ENCODE results near the gene JUP. TPM values are rescaled to one million over a fixed set of nuclear protein-coding genes. Genes with fewer than 3 reads are reported as not detected.

Gene JUP
- total and polyA plus RNA-seq, 2 of the 13 experiments (the other 11 are each of a cell fraction or from before 2014, with no cell fraction given): 12.1 to 20.6 TPM

DNA sequence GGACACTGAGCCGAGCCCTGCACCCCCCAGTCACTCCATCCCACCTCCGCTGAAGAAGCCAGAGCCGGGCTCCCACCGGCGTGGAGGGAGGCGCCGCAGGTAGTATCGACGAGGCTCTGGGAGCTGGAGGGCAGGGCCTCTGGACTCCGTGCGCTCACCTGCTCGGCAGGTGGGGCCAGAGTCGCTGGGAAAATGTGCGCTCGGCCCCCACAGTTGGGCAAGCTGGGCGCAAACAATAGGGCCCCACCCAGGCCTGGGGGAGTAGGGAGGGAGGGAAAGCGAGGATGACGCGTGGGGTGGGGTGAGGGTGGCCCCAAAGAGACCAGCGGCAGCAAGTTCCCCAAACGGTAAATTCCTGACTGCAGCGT is 668 bp downstream of the JUP start (continued):
- TF ChIP-seq, protein P1, sequence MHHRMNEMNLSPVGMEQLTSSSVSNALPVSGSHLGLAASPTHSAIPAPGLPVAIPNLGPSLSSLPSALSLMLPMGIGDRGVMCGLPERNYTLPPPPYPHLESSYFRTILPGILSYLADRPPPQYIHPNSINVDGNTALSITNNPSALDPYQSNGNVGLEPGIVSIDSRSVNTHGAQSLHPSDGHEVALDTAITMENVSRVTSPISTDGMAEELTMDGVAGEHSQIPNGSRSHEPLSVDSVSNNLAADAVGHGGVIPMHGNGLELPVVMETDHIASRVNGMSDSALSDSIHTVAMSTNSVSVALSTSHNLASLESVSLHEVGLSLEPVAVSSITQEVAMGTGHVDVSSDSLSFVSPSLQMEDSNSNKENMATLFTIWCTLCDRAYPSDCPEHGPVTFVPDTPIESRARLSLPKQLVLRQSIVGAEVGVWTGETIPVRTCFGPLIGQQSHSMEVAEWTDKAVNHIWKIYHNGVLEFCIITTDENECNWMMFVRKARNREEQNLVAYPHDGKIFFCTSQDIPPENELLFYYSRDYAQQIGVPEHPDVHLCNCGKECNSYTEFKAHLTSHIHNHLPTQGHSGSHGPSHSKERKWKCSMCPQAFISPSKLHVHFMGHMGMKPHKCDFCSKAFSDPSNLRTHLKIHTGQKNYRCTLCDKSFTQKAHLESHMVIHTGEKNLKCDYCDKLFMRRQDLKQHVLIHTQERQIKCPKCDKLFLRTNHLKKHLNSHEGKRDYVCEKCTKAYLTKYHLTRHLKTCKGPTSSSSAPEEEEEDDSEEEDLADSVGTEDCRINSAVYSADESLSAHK (CRISPR knock-in tag; IDR thresholded peaks at IDR 0.05; ENCODE audit: borderline replicate concordance): no peak
- TF ChIP-seq, protein P2, sequence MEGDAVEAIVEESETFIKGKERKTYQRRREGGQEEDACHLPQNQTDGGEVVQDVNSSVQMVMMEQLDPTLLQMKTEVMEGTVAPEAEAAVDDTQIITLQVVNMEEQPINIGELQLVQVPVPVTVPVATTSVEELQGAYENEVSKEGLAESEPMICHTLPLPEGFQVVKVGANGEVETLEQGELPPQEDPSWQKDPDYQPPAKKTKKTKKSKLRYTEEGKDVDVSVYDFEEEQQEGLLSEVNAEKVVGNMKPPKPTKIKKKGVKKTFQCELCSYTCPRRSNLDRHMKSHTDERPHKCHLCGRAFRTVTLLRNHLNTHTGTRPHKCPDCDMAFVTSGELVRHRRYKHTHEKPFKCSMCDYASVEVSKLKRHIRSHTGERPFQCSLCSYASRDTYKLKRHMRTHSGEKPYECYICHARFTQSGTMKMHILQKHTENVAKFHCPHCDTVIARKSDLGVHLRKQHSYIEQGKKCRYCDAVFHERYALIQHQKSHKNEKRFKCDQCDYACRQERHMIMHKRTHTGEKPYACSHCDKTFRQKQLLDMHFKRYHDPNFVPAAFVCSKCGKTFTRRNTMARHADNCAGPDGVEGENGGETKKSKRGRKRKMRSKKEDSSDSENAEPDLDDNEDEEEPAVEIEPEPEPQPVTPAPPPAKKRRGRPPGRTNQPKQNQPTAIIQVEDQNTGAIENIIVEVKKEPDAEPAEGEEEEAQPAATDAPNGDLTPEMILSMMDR (CRISPR knock-in tag; IDR thresholded peaks at IDR 0.05): peak; percentile 29; the same call in 1 of the 2 replicates
- TF ChIP-seq CBX1 (IDR thresholded peaks at IDR 0.05; ENCODE audit: low read depth): no peak
- TF ChIP-seq PLRG1 (conservative IDR thresholded peaks at IDR 0.05): no peak
- TF ChIP-seq ZNF850 (CRISPR knock-in tag; conservative IDR thresholded peaks at IDR 0.05): no peak
- peak; percentile 60; the same call in 1 of the 2 replicates for TF ChIP-seq ZNF841 (CRISPR knock-in tag; IDR thresholded peaks at IDR 0.05; ENCODE audit: borderline replicate concordance)
- TF ChIP-seq, protein P3, sequence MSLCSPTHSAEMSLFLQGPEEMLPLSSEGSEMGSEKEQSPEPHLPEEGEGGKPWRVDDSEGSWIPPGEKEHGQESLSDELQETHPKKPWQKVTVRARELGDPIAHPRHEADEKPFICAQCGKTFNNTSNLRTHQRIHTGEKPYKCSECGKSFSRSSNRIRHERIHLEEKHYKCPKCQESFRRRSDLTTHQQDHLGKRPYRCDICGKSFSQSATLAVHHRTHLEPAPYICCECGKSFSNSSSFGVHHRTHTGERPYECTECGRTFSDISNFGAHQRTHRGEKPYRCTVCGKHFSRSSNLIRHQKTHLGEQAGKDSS (CRISPR knock-in tag; IDR thresholded peaks at IDR 0.05; ENCODE audit: borderline replicate concordance, low read depth): peak; percentile 5; the same call in 1 of the 2 replicates
- TF ChIP-seq PHB2 (IDR thresholded peaks at IDR 0.05; ENCODE audit: partially characterized antibody): no peak
- TF ChIP-seq RFX1 (IDR thresholded peaks at IDR 0.05): no peak
- no peak for TF ChIP-seq XBP1 (CRISPR knock-in tag; IDR thresholded peaks at IDR 0.05)
- TF ChIP-seq, protein P4, sequence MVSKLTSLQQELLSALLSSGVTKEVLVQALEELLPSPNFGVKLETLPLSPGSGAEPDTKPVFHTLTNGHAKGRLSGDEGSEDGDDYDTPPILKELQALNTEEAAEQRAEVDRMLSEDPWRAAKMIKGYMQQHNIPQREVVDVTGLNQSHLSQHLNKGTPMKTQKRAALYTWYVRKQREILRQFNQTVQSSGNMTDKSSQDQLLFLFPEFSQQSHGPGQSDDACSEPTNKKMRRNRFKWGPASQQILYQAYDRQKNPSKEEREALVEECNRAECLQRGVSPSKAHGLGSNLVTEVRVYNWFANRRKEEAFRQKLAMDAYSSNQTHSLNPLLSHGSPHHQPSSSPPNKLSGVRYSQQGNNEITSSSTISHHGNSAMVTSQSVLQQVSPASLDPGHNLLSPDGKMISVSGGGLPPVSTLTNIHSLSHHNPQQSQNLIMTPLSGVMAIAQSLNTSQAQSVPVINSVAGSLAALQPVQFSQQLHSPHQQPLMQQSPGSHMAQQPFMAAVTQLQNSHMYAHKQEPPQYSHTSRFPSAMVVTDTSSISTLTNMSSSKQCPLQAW (CRISPR knock-in tag; IDR thresholded peaks at IDR 0.05): peak; percentile 23; the same call in 1 of the 2 replicates
- 0 out of 2 replicates have a peak, but pooled peaks have one; percentile 46 for TF ChIP-seq CHD4 (IDR thresholded peaks at IDR 0.05; ENCODE audit: borderline replicate concordance, low read length)
- TF ChIP-seq, protein P5, sequence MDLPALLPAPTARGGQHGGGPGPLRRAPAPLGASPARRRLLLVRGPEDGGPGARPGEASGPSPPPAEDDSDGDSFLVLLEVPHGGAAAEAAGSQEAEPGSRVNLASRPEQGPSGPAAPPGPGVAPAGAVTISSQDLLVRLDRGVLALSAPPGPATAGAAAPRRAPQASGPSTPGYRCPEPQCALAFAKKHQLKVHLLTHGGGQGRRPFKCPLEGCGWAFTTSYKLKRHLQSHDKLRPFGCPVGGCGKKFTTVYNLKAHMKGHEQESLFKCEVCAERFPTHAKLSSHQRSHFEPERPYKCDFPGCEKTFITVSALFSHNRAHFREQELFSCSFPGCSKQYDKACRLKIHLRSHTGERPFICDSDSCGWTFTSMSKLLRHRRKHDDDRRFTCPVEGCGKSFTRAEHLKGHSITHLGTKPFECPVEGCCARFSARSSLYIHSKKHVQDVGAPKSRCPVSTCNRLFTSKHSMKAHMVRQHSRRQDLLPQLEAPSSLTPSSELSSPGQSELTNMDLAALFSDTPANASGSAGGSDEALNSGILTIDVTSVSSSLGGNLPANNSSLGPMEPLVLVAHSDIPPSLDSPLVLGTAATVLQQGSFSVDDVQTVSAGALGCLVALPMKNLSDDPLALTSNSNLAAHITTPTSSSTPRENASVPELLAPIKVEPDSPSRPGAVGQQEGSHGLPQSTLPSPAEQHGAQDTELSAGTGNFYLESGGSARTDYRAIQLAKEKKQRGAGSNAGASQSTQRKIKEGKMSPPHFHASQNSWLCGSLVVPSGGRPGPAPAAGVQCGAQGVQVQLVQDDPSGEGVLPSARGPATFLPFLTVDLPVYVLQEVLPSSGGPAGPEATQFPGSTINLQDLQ (CRISPR knock-in tag; IDR thresholded peaks at IDR 0.05): no peak
- TF ChIP-seq TBX2 (CRISPR knock-in tag; IDR thresholded peaks at IDR 0.05; ENCODE audit: borderline replicate concordance): peak; percentile 14; the same call in 1 of the 2 replicates
- TF ChIP-seq SOX6 (IDR thresholded peaks at IDR 0.05): no peak
- peak; percentile 86 for TF ChIP-seq SOX6 (CRISPR knock-in tag; IDR thresholded peaks at IDR 0.05)
- TF ChIP-seq FOXA3 (CRISPR knock-in tag; IDR thresholded peaks at IDR 0.05): no peak
- TF ChIP-seq, protein P6, sequence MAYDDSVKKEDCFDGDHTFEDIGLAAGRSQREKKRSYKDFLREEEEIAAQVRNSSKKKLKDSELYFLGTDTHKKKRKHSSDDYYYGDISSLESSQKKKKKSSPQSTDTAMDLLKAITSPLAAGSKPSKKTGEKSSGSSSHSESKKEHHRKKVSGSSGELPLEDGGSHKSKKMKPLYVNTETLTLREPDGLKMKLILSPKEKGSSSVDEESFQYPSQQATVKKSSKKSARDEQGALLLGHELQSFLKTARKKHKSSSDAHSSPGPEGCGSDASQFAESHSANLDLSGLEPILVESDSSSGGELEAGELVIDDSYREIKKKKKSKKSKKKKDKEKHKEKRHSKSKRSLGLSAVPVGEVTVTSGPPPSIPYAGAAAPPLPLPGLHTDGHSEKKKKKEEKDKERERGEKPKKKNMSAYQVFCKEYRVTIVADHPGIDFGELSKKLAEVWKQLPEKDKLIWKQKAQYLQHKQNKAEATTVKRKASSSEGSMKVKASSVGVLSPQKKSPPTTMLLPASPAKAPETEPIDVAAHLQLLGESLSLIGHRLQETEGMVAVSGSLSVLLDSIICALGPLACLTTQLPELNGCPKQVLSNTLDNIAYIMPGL (CRISPR knock-in tag; IDR thresholded peaks at IDR 0.05; ENCODE audit: borderline replicate concordance in 1 of 2, low read depth in 1 of 2): no peak
- peak; percentile 28; the same call in 1 of the 2 replicates for TF ChIP-seq SIN3A (IDR thresholded peaks at IDR 0.05; ENCODE audit: borderline replicate concordance, low read depth, low read length)
